Tibial nerve (tissue), 3 donors: ENCODE measurements around the gene MBD5.

Experiments
- POLR2A ChIP-seq, 2 donors: fragments of 450-650 bp; IDR thresholded peaks; one replicate each; pipeline ENCODE4 v1.6.1; 2017; ENCODE audit warnings: antibody characterized with exemption in 2 of 2, mild to moderate bottlenecking in 2 of 2, moderate library complexity in 2 of 2
- TF ChIP-seq, protein P1 (sequence below), 5 experiments: fragments of 200-600 bp in 3 of 5; fragments of 450-650 bp in 2 of 5; sonication (generic) in 3 of 5; IDR thresholded peaks; one replicate each; pipeline ENCODE4 v1.5.1; 2016 to 2019; ENCODE audit warnings: antibody characterized with exemption in 5 of 5, mild to moderate bottlenecking in 3 of 5, moderate library complexity in 2 of 5

GRCh38 chr2:148351437-148352143 is 330.7 kb downstream of the MBD5 start:
- TF ChIP-seq, protein P1, sequence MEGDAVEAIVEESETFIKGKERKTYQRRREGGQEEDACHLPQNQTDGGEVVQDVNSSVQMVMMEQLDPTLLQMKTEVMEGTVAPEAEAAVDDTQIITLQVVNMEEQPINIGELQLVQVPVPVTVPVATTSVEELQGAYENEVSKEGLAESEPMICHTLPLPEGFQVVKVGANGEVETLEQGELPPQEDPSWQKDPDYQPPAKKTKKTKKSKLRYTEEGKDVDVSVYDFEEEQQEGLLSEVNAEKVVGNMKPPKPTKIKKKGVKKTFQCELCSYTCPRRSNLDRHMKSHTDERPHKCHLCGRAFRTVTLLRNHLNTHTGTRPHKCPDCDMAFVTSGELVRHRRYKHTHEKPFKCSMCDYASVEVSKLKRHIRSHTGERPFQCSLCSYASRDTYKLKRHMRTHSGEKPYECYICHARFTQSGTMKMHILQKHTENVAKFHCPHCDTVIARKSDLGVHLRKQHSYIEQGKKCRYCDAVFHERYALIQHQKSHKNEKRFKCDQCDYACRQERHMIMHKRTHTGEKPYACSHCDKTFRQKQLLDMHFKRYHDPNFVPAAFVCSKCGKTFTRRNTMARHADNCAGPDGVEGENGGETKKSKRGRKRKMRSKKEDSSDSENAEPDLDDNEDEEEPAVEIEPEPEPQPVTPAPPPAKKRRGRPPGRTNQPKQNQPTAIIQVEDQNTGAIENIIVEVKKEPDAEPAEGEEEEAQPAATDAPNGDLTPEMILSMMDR (IDR thresholded peaks at IDR 0.05) = no peak
- TF ChIP-seq POLR2A (IDR thresholded peaks at IDR 0.05) = no peak
